GM12864 (cell line): ENCODE measurements around the gene WDPCP.
"Not testable (repeated sequence)": the region's sequence is repeated elsewhere in the genome, so short reads cannot be mapped to it uniquely, and the experiment has no call there.

ENCODE experiments used
- DNase-seq: peaks from one replicate; pipeline ENCODE4 v3.0.0-alpha.2; 2011; ENCODE audit warnings: low read depth
- H3K4me3 ChIP-seq: 2 replicates; pipeline ENCODE4 v1.5.1; 2011; ENCODE audit warnings: mild to moderate bottlenecking, low read depth, low read length, control low read depth
- TF ChIP-seq, protein P1 (sequence below): IDR thresholded peaks from 2 replicates; pipeline ENCODE4 v1.5.1; 2011; ENCODE audit warnings: low read depth, mild to moderate bottlenecking, moderate library complexity, low read length, control low read depth, inconsistent platforms; ENCODE audit errors: missing control alignments

WDPCP gene

DNA sequence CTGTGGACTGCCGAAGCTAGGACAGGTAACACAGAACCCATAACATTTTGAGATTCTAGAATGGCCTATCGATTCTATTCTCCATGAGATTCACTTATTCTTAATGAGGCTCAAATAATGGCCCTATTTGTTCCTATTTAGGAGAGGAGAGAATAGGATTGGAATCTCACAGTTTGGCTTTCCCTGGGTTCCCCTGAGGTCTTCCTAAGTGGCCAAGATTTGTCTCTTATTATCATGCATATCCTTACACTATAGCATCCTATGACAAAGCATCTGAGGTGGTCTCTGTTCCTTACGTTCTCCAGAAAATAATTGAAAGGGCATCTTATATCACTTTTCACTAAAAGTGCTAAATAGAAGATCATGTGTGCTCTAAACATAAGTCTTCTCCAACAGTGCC lies 9.5 kb downstream of the WDPCP start:
- no peak for DNase-seq

DNA sequence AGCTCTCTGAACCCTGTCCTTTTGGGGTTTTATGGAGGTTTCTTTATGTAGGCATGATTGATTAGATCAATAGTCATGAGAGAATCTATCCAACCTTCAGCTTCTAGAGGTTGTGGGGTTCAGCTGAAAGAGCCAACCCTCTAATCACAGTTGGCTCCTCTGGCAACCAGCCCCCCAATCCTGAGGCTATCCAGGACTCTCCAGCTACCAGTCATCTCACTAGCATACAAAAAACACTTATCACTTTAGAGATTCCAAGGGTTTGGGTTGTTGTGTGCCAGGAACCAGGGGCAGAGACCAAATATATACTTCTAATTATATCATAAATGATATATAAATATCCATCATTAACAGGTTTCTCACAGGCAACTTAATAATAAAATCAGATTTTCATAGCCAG lies 11.7 kb downstream of the WDPCP start:
- DNase-seq: no peak
- H3K4me3 ChIP-seq: no peak overlapping the region
- TF ChIP-seq, protein P1, sequence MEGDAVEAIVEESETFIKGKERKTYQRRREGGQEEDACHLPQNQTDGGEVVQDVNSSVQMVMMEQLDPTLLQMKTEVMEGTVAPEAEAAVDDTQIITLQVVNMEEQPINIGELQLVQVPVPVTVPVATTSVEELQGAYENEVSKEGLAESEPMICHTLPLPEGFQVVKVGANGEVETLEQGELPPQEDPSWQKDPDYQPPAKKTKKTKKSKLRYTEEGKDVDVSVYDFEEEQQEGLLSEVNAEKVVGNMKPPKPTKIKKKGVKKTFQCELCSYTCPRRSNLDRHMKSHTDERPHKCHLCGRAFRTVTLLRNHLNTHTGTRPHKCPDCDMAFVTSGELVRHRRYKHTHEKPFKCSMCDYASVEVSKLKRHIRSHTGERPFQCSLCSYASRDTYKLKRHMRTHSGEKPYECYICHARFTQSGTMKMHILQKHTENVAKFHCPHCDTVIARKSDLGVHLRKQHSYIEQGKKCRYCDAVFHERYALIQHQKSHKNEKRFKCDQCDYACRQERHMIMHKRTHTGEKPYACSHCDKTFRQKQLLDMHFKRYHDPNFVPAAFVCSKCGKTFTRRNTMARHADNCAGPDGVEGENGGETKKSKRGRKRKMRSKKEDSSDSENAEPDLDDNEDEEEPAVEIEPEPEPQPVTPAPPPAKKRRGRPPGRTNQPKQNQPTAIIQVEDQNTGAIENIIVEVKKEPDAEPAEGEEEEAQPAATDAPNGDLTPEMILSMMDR: no peak

More for the DNA sequence above, 9.5 kb downstream of the WDPCP start:
- TF ChIP-seq, protein P1: no peak
- no peak overlapping the region for H3K4me3 ChIP-seq

DNA sequence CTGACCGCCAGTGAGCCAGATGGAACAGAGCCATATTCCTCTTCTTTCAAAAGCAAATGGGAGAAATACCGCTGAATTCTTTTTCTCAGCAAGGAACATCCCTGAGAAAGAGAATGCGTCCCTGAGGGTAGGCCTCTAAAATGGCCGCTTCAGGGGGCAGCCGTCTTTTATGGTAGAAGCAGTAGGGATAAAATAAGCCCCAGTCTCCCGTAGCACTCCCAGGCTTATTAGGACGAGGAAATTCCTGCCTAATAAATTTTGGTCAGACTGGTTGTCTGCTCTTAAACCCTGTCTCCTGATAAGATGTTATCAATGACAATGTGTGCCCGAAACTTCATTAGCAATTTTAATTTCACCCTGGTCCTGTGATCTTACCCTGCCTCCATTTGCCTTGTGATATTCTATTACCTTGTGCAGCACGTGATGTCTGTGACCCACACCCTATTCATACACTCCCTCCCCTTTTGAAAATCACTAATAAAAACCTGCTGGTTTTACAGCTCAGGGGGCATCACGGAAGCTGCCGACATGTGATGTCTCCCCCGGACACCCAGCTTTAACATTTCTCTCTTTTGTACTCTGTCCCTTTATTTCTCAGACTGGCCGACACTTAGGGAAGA lies 14.4 kb downstream of the WDPCP start:
- not testable (repeated sequence) for DNase-seq, H3K4me3 ChIP-seq

DNA sequence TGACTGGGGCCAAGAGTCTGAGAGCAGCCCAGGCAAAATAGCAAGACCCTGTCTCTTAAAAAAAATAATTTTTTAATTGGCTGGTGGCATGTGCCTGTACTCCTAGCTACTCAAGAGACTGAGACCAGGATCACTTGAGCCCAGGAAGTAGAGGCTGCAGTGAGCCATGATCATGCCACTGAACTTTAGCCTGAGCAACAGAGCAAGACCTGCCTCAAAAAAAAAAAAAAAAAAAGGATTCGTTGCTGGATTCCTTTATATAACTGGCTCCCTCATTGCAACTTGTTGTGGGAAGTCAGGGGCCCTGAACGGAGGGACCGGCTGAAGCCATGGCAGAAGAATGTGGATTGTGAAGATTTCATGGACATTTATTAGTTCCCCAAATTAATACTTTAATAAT lies 15.3 kb downstream of the WDPCP start:
- not testable (repeated sequence) for H3K4me3 ChIP-seq, DNase-seq

DNA sequence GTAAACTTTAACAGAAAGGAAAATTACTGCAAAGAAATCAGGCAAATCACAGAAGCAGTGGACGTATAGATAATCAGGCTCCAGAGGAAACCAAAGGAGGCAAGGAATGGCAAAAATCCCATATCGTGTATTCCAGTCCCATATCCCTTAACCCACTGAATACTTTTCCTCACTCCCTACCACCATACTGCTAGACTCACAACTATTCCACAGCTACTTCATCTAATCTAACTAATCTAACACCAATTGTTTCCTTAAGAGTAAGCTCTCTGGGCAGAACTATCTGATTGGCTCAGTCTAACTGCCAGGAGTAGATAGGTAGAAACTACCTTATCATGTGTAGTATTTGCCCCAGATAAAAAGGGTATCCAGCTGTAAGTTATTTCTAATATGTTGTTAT lies 16.3 kb downstream of the WDPCP start:
- TF ChIP-seq, protein P1: no peak
- H3K4me3 ChIP-seq: no peak overlapping the region
- DNase-seq: no peak

DNA sequence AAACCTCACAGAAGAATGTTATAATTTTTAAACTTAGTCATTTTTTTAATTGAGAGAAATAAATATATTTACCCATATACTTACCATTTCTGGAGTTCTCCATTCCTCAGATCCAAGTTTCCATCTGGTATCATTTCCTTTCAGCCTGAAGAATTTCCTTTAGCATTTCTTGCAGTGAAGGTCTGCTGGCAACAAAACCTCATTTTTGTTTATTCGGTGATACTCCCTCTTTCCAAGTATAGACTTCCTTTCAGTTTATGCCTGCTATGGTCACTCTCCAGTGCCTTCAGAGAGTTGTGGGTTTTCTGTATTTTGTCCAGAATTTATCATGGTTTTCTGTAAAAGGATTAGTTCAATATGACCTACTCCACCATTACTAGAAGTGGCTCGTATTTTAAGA lies 17.0 kb downstream of the WDPCP start:
- TF ChIP-seq, protein P1: no peak
- DNase-seq: no peak
- no peak overlapping the region for H3K4me3 ChIP-seq

DNA sequence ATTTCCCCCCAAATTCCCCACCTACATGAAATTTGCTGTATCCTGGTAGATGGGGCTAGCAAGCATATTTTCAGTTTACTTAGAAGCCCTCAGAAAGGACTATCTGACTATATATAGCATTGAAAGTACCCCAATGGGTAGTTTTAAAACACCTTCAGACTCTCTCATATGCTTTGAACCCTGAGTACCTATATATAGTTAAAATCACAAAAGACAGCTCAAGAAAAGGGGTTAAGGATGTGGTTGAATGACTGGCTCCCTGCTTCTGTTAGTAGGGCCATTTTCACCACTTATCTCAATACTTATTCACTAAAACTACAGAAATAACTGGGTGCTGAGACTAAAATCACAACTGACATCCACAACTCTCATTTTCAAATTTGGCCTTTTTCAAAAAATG lies 18.5 kb downstream of the WDPCP start:
- no peak for DNase-seq
- H3K4me3 ChIP-seq: no peak overlapping the region
- TF ChIP-seq, protein P1: no peak

DNA sequence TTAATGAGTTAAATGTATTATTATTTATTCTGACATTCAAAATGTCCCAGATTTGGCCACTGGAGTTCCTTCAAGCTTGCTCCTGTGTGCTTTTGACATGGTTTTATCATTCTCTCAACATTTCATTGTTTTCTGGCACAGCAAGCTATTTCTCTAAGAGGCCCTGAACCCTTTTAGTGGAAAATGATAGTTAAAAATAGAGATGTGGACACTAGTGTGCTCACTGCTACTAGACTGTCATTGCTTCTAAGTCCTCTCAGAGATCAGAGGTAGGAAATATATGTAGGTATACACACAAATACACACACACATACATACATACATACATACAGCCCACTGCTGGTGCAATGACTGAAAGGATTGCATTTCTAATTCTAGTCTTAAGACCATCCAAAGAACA lies 25.5 kb downstream of the WDPCP start:
- no peak overlapping the region for H3K4me3 ChIP-seq
- TF ChIP-seq, protein P1: no peak
- DNase-seq: no peak

DNA sequence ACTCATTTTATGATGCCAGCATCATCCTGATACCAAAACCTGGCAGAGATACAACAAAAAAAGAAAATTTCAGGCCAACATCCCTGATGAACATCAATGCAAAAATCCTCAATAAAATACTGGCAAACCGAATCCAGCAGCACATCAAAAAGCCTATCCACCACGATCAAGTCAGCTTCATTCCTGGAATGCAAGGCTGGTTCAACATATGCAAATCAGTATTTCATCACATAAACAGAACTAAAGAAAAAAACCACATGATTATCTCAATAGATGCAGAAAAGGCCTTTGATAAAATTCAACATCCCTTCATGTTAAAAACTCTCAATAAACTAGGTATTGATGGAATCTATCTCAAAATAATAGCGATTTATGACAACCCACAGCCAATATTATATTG lies 29.4 kb downstream of the WDPCP start:
- not testable (repeated sequence) for H3K4me3 ChIP-seq, DNase-seq

DNA sequence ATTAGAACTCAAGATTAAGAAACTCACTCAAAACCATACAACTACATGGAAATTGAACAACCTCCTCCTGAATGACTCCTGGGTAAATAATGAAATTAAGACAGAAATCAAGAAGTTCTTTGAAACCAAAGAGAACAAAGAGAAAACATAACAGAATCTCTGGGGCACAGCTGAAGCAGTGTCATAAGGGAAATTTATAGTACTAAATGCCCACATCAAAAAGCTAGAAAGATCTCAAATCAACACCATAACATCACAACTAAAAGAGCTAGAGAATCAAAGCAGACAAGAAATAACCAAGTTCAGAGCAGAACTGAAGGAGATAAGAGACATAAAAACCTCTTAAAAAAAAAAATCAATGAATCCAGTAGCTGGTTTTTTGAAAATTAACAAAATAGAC lies 30.5 kb downstream of the WDPCP start:
- not testable (repeated sequence) for H3K4me3 ChIP-seq, DNase-seq
